HG02973 (cell line): ENCODE results near the gene SLC52A3.
"Not testable (repeated sequence)": the region's sequence is repeated elsewhere in the genome, so short reads cannot be mapped to it uniquely, and the experiment has no call there.

Experiments
- ATAC-seq: cut with Tn5 transposase; IDR thresholded peaks from one replicate; pipeline ENCODE4 v1.9.1; 2021; ENCODE audit warnings: moderate library complexity; ENCODE audit not compliant: unreplicated experiment

SLC52A3 gene

DNA sequence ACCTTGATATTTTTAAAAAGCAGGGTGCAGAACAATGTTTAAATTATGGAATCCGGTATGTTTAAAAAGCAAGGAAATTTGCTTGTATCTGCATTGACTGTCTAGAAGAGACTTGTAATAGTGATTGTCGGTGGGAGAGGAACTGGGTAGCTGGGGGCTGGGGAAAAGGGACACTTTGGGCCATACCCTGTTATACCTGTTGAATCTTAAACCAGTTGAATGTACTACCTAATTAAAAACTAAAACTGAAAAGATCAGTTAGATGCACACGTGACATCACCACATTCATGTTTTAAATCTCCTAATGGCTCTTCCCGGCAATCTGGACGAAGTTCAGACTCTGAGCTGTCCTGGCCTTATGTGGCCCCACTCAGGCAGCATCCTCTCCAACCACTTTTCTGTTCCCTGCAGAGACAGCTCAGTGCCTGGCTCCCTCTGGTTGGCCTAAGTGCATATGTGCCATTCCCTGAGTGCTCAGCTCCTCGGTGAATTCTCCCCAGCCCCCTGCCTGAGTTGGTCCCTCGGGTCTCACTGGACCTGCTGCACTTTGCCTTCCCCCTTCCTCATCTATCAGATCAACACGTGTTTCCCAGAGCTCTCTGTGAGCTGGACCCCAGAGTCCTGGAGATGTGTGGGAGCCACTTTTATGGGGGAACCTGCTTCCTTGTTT is 36.3 kb downstream of the SLC52A3 start:
- ATAC-seq = no peak

DNA sequence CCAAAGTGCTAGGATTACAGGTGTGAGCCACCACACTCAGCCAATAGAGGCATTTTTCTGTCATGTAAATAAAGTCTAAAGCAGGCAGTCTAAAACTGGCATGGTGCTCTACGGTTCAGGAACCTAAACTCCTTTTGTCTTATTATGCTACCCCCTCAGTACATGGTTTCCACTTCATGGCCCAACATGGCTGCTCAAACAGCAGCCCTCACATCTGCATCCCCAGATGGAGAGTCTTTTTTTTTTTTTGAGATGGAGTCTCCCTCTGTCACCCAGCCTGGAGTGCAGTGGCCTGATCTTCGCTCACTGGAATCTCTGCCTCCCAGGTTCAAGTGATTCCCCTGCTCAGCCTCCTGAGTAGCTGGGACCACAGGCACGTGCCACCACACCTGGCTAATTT is 38.3 kb downstream of the SLC52A3 start:
- ATAC-seq = no peak

- ATAC-seq = no peak
These were observed 39.9 kb downstream of the SLC52A3 start for GRCh38 chr20:728256-728944.

DNA sequence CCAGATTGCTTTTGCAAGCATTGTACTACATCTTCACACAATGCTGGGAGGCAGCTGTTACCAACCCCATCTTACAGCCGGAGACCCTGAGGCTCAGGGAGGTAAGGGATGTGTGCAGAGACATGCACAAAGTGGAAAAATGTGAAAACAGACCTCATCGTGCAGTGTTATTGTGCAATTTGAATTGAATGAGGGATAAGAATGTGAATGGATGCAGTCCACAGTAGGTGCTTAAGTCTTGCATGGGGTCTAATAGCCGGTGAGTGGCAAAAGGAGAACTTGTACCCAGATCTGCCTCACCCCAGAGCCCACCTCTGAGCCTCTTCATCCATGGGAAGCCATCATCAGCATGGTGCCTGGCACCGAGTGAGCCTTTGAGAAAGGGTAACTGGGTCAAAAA is 42.1 kb downstream of the SLC52A3 start:
- ATAC-seq = no peak

DNA sequence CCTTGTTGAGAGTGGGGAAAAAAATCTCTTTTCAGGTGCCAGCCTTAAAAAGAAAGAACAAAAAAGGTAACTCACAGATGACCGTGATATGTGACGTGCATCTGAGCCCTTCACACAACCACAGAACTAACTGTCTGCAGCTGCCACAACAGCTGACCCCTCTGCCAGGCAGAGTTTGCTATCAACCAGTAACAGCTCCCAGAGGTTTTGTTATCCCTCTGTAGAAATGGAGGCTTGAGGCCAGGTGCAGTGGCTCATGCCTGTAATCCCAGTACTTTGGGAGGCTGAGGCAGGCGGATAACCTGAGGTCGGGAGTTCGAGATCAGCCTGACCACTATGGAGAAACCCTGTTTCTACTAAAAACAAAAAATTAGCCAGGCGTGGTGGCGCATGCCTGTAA is 42.8 kb downstream of the SLC52A3 start:
- no peak for ATAC-seq

DNA sequence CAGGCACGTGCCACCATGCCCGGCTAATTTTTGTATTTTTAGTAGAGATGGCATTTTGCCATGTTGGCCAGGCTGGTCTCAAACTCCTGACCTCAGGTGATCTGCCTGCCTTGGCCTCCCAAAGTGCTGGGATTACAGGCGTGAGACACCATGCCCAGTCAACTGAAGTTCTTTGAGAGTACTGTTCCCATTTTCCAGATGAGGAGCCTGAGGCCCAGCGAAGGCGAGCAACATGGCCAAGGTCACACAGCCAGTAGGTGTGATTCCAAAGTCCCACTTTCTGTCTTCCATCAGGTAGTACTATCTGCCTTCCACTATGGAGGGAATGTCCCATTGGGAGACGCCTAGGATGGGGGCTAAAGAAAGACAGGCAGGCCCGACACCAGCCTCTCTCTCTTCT is 43.5 kb downstream of the SLC52A3 start:
- ATAC-seq = not testable (repeated sequence)

DNA sequence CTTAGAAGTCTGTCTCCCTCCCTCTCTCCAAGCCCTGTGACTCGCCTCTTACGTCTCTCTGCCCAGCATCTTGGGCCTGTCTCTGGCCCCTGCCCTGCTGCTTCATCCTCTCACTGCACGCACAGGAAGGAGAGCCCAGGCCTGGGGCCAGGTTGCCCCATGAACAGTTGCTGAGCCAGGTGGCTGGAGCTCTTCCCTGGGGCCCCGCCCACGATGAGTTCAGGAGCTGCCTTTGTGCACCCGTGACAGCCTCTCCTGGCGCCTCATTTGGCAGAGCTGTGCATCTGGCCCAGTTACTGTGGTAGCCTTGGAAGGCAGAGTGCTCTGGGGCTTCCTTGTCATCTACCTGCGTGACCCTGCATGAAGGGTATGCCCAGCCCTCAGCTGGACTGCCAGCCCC is 44.5 kb downstream of the SLC52A3 start:
- no peak for ATAC-seq

- ATAC-seq = no peak
These were observed 45.3 kb downstream of the SLC52A3 start for GRCh38 chr20:722822-723644.

- no peak for ATAC-seq
These were observed 46.4 kb downstream of the SLC52A3 start for GRCh38 chr20:721876-722275.

DNA sequence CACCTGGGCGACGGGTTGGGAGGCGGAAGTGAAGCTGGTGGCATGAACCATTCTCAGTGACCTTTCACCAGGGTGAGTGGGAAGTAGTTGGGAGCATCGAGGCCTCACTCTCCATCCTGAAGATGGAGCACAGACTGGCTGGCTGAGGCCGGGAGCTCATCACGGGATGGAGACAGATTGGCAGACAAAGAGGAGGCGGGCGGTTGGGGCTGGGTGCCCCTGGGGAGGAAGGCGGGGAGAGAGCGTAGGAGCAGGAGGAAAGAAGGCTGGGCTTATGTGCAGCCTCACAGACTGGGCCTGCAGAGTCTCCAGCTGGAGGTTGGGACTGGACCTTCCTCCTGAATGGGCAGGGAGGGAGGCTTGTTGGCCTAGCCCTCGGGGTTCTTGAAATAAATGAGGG is 48.5 kb downstream of the SLC52A3 start:
- no peak for ATAC-seq

- no peak for ATAC-seq
These were observed 49.2 kb downstream of the SLC52A3 start for GRCh38 chr20:719068-719467.

- no peak for ATAC-seq
These were observed 50.5 kb downstream of the SLC52A3 start for GRCh38 chr20:717832-718231.

GRCh38 chr20:717271-717670 is 51.0 kb downstream of the SLC52A3 start:
- no peak for ATAC-seq

GRCh38 chr20:714453-714852 is 53.8 kb downstream of the SLC52A3 start:
- ATAC-seq = no peak

DNA sequence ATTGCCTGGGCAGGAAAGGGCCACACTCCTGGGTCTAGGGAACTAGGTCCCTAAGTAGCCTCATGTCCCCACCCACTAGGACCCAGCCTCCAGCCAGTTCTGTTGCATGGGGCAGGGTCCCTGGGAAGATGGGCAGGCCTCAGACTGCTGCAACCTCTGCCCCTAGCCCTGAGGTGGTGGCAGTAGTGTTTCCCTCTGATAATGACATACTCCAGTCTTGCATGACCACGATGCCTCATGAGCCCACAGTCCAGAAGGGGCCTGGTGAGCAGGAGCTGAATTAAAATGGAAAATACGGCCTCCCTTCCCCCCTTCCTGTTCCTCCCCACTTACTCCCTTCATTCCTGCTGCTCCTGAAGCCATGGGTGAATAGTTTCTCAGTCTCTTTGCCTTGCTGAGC is 56.7 kb downstream of the SLC52A3 start:
- ATAC-seq = no peak

DNA sequence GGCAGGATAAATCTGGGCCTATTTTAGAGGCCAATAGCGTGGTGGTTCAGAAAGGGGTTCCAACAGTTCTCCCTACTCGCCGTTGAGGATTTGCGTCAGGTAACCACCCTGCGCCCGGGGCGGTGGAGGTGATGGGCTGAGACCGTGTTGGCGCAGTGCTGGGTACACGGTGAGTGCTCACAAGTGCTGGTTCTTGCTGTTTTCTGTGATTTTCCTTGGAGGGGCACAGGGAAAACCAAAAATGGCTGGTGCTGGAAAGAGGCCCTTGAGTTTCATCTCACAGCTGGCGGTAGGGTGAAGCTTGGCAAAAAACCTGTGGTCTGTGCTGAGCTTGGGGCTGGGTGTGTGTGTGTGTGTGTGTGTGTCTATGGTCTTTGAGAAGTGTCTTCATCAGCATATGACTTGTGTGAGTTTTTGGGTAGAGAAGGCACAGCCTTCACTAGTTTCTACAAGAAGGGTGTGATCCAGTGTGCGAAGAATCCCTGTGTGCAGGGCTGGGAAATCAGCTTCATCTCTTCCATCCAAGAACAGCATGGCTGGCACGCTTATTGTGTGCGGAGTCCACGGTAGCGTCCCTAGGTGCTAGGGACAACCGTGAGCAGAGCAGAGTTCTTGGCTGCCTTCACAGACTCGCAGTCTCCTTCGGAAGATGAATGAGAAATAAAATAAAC is 57.4 kb downstream of the SLC52A3 start:
- ATAC-seq = no peak
